Keratinocyte (primary cell): ENCODE measurements around the gene WNT6. TPM values are rescaled to one million over a fixed set of nuclear protein-coding genes. Genes with fewer than 3 reads are reported as not detected.
A peak's percentile ranks its signal among the peaks of the same experiment; 100 is the strongest.

ENCODE experiments used
- DNase-seq: peaks from one replicate; pipeline ENCODE4 v3.0.0-alpha.2; 2011; ENCODE audit warnings: low read depth, missing footprints, low spot score
- FAIRE-seq: peaks from 2 replicates; lab custom pipeline; 2011; peaks lifted over from hg19 to GRCh38; lab: Jason Lieb, UNC
- H2AFZ ChIP-seq: 2 replicates; pipeline ENCODE4 v1.6.0; 2012; ENCODE audit warnings: low read length, control low read depth, inconsistent platforms; ENCODE audit not compliant: control insufficient read depth
- H3K27ac ChIP-seq: 2 replicates; pipeline ENCODE4 v1.5.1; 2011; ENCODE audit warnings: low read length; ENCODE audit not compliant: control insufficient read depth, insufficient read depth
- H3K27me3 ChIP-seq: 3 replicates; pipeline ENCODE4 v1.6.0; 2011; ENCODE audit warnings: low read length; ENCODE audit not compliant: control insufficient read depth, insufficient read depth; ENCODE audit errors: extremely low read depth
- H3K36me3 ChIP-seq, 2 experiments: 2 replicates in 1 of 2; 3 replicates in 1 of 2; pipeline ENCODE4 v1.5.1; 2011; ENCODE audit warnings: low read length in 2 of 2, mild to moderate bottlenecking in 1 of 2; ENCODE audit not compliant: control insufficient read depth in 2 of 2, insufficient read depth in 2 of 2; ENCODE audit errors: extremely low read depth in 1 of 2
- H3K4me1 ChIP-seq: 3 replicates; pipeline ENCODE4 v1.5.1; 2011; ENCODE audit warnings: low read length; ENCODE audit not compliant: control insufficient read depth, insufficient read depth; ENCODE audit errors: extremely low read depth
- H3K4me2 ChIP-seq: 3 replicates; pipeline ENCODE4 v1.6.0; 2011; ENCODE audit warnings: low read depth, low read length; ENCODE audit not compliant: control insufficient read depth, insufficient read depth; ENCODE audit errors: extremely low read depth
- H3K4me3 ChIP-seq, 3 experiments: fragments of 200-600 bp in 1 of 3; sonication (generic) in 1 of 3; 2 replicates in 2 of 3; 3 replicates in 1 of 3; pipeline ENCODE4 v1.5.1; 2011 to 2016; ENCODE audit warnings: low read length in 3 of 3, mild to moderate bottlenecking in 3 of 3, control low read depth in 2 of 3, inconsistent platforms in 1 of 3, low read depth in 1 of 3, mixed read lengths in 1 of 3, mixed run types in 1 of 3, moderate library complexity in 1 of 3; ENCODE audit not compliant: control insufficient read depth in 2 of 3, insufficient read depth in 2 of 3; ENCODE audit errors: extremely low read depth in 1 of 3
- H3K79me2 ChIP-seq: 2 replicates; pipeline ENCODE4 v1.6.0; 2012; ENCODE audit warnings: low read length; ENCODE audit not compliant: control insufficient read depth, insufficient read depth
- H3K9ac ChIP-seq: 3 replicates; pipeline ENCODE4 v1.6.0; 2011; ENCODE audit warnings: low read length; ENCODE audit not compliant: control insufficient read depth, insufficient read depth; ENCODE audit errors: extremely low read depth
- H3K9me1 ChIP-seq: 3 replicates; pipeline ENCODE4 v1.6.0; 2011; ENCODE audit warnings: low read length; ENCODE audit not compliant: control insufficient read depth, insufficient read depth; ENCODE audit errors: extremely low read depth
- H3K9me3 ChIP-seq: 2 replicates; pipeline ENCODE4 v1.5.1; 2012; ENCODE audit warnings: low read depth, low read length; ENCODE audit not compliant: control insufficient read depth
- H4K20me1 ChIP-seq: 3 replicates; pipeline ENCODE4 v1.6.0; 2011; ENCODE audit warnings: low read length; ENCODE audit not compliant: control insufficient read depth, insufficient read depth; ENCODE audit errors: extremely low read depth
- CTCF ChIP-seq, 3 experiments: IDR thresholded peaks in 1 of 3; conservative IDR thresholded peaks in 1 of 3; optimal IDR thresholded peaks in 1 of 3; 2 replicates in 2 of 3; 3 replicates in 1 of 3; pipeline versions ENCODE3 to v1.5.1; 2011; ENCODE audit warnings: low read length in 3 of 3, mild to moderate bottlenecking in 3 of 3, moderate library complexity in 2 of 3, control low read depth in 1 of 3, inconsistent platforms in 1 of 3; ENCODE audit not compliant: insufficient read depth in 2 of 3; ENCODE audit errors: extremely low read depth in 1 of 3
- EZH2 ChIP-seq: IDR thresholded peaks from one replicate; pipeline ENCODE4 v1.6.1; 2012; ENCODE audit warnings: inconsistent platforms, mild to moderate bottlenecking, low read length, moderate library complexity
- dilution Hi-C: fragments of 300-500 bp; cut with MboI; formaldehyde crosslinking; loops from one replicate; pipeline ENCODE4 v1.7.0; 2020; ENCODE audit warnings: low sequenced_read_pairs; ENCODE audit not compliant: extremely low pct_ligation_motif_present
- polyA plus RNA-seq, 5 experiments: library from polyadenylated mRNA; depleted of rRNA in 3 of 5; stranded (reverse) in 3 of 5; stranded (forward) in 1 of 5; unstranded in 1 of 5; fragments of >200 nt; gene quantifications; 1 replicate in 1 of 5; 2 replicates in 3 of 5; 3 replicates in 1 of 5; pipeline versions ENCODE4 v1.2.1 to v1.2.3, GENCODE V29; 2011 to 2012; ENCODE audit warnings: missing spikeins in 2 of 5, low read depth in 1 of 5, low replicate concordance in 1 of 5

The WNT6 gene
- polyA plus RNA-seq, 1 donor (not counting 4 experiments of a cell fraction or from before 2014, with no cell fraction given): not detected

- no peaks in the 10 kb centered on the region for H4K20me1 ChIP-seq
- peaks cover 3% of the 10 kb centered on the region for H3K4me1 ChIP-seq
- H2AFZ ChIP-seq: no peak overlapping the region
- no peaks in the 10 kb centered on the region for H3K9me3 ChIP-seq
- H3K4me2 ChIP-seq: no peak overlapping the region
- H3K79me2 ChIP-seq: no peaks in the 10 kb centered on the region
- TF ChIP-seq CTCF (optimal IDR thresholded peaks at IDR 0.05 in 1 of 3, IDR thresholded peaks at IDR 0.05 in 1 of 3, conservative IDR thresholded peaks at IDR 0.05 in 1 of 3; ENCODE audit: extremely low read depth in 1 of 3, insufficient read depth in 2 of 3, low read length in 3 of 3): no peak
- no peak for TF ChIP-seq EZH2
- no peak overlapping the region for H3K9ac ChIP-seq
- peaks cover 23% of the 10 kb centered on the region for H3K27me3 ChIP-seq
- H3K9me1 ChIP-seq: no peaks in the 10 kb centered on the region
- no peak overlapping the region for H3K27ac ChIP-seq
- dilution Hi-C loops: no loop called here
- FAIRE-seq: no peak
- no peak overlapping the region for H3K4me3 ChIP-seq
- DNase-seq: no peak
- H3K36me3 ChIP-seq: no peaks in the 10 kb centered on the region
These were observed 22.1 kb upstream of the WNT6 start for GRCh38 chr2:218837495-218837894.

GRCh38 chr2:218839430-218839829, 20.2 kb upstream of the WNT6 start:
- Histone ChIP-seq H2AFZ (no peak overlapping the region), H3K4me1 (peaks cover 3% of the 10 kb centered on the region), H3K27me3 (peaks cover 11% of the 10 kb centered on the region), H4K20me1 (no peaks in the 10 kb centered on the region), H3K9ac (no peak overlapping the region), H3K27ac (no peak overlapping the region), H3K79me2 (no peaks in the 10 kb centered on the region), H3K4me3 (no peak overlapping the region), H3K4me2 (no peak overlapping the region), H3K9me1 (no peaks in the 10 kb centered on the region), H3K36me3 (no peaks in the 10 kb centered on the region), H3K9me3 (no peaks in the 10 kb centered on the region)
- dilution Hi-C loops: no loop called here
- FAIRE-seq (peak; percentile 66), DNase-seq (no peak)
- TF ChIP-seq CTCF (optimal IDR thresholded peaks at IDR 0.05 in 1 of 3, IDR thresholded peaks at IDR 0.05 in 1 of 3, conservative IDR thresholded peaks at IDR 0.05 in 1 of 3; ENCODE audit: extremely low read depth in 1 of 3, insufficient read depth in 2 of 3, low read length in 3 of 3) (no peak), EZH2 (no peak)
